GM12878 (cell line): Measurements from ENCODE around the gene UMAD1. TPM values are rescaled to one million over a fixed set of nuclear protein-coding genes. Genes with fewer than 3 reads are reported as not detected.

Experiments
- HSF1 ChIP-seq: fragments of 150-350 bp; IDR thresholded peaks from 2 replicates; pipeline ENCODE4 v1.6.1; 2014; ENCODE audit warnings: mild to moderate bottlenecking, low read depth, low read length
- MAX ChIP-seq: IDR thresholded peaks from 2 replicates; pipeline ENCODE4 v1.6.1; 2012; ENCODE audit warnings: low read depth, low read length, improper control_type of control experiment
- PAX8 ChIP-seq: fragments of 450-650 bp; IDR thresholded peaks from 2 replicates; pipeline ENCODE4 v1.6.1; 2017; ENCODE audit warnings: mild to moderate bottlenecking, moderate library complexity
- PML ChIP-seq: IDR thresholded peaks from 2 replicates; pipeline ENCODE4 v1.6.1; 2012; ENCODE audit warnings: low read length, inconsistent platforms
- PRDM15 ChIP-seq: fragments of 450-650 bp; formaldehyde crosslinking; IDR thresholded peaks from 2 replicates; pipeline ENCODE4 v1.4.0; 2020; ENCODE audit warnings: mild to moderate bottlenecking, moderate library complexity
- SUPT20H ChIP-seq: IDR thresholded peaks from 2 replicates; pipeline ENCODE4 v1.6.1; 2011; ENCODE audit warnings: low read depth, mild to moderate bottlenecking, low read length, moderate library complexity, borderline replicate concordance; ENCODE audit not compliant: control insufficient read depth
- ZNF217 ChIP-seq: fragments of 450-650 bp; IDR thresholded peaks from 2 replicates; pipeline ENCODE4 v1.6.1; 2017; ENCODE audit warnings: antibody characterized with exemption, mild to moderate bottlenecking
- ZNF24 ChIP-seq: fragments of 450-650 bp; IDR thresholded peaks from 2 replicates; pipeline ENCODE4 v1.6.1; 2017; ENCODE audit warnings: antibody characterized with exemption, mild to moderate bottlenecking
- ZSCAN29 ChIP-seq: fragments of 450-650 bp; IDR thresholded peaks from 2 replicates; pipeline ENCODE4 v1.6.1; 2017; ENCODE audit warnings: mild to moderate bottlenecking, moderate library complexity
- ZZZ3 ChIP-seq: IDR thresholded peaks from 2 replicates; pipeline ENCODE4 v1.6.1; 2011; ENCODE audit warnings: low read depth; ENCODE audit not compliant: control insufficient read depth, insufficient read length
- polyA plus RNA-seq, 11 experiments: library from polyadenylated mRNA; depleted of rRNA in 4 of 11; unstranded in 6 of 11; stranded (reverse) in 5 of 11; fragments of >200 nt; fragmentation: Nextera tagmentation in 4 of 11; fragmentation: Illumina TruSeq in 1 of 11; extraction: Ambion mirVana in 4 of 11; extraction: Trizol in 1 of 11; gene quantifications; 1 replicate in 1 of 11; 2 replicates in 10 of 11; pipeline versions ENCODE4 v1.2.1 to v1.2.3, GENCODE V29; 2011 to 2016; ENCODE audit warnings: inconsistent platforms in 2 of 11, missing spikeins in 2 of 11, low read depth in 1 of 11
- total RNA-seq, 4 experiments: library from RNA; depleted of rRNA in 3 of 4; stranded (reverse); fragments of >200 nt in 3 of 4; fragmentation: Illumina TruSeq in 1 of 4; extraction: Trizol in 1 of 4; gene quantifications; 2 replicates each; pipeline versions ENCODE4 v1.2.1 to v1.2.3, GENCODE V29; 2013 to 2021

The UMAD1 gene
- total and polyA plus RNA-seq, 10 of the 15 experiments (the other 5 are each of a cell fraction or from before 2014, with no cell fraction given), result 6.0 to 28.6 (median 9.3) TPM

DNA sequence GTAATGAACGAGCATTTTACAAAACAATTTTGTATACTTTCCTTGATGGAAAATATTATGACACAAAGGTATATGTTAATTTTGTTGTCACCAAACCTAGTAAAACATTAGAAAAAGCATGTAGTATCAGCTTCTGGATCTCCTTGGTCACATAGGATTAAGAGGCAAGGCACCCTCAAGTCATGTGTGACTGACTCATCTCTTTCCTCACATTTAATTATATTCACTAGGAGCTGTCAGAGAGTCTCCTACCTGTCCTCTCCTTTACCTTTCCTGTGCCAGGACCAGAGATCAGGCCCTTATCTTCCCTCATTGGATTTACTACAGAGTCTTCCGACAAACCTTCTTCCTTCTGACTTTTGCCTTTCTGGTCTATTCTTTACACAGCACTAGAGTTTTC lies 189.1 kb downstream of the UMAD1 start (continued):
- TF ChIP-seq PRDM15 (no peak), ZNF217 (no peak), SUPT20H (no peak), ZSCAN29 (no peak), ZZZ3 (no peak), PAX8 (no peak), HSF1 (no peak), ZNF24 (no peak), PML (no peak), MAX (no peak)
